Trophoblast cell (in vitro differentiated cells and primary cell): Measurements from ENCODE around the gene EPB41L1.

ENCODE experiments used
- DNase-seq, 2 donors: peaks; one replicate each; pipeline ENCODE4 v3.0.0-alpha.2; 2016
- H2AFZ ChIP-seq: 2 replicates; pipeline ENCODE4 v1.6.1; 2013; ENCODE audit warnings: low read length, moderate library complexity, mild to moderate bottlenecking; ENCODE audit not compliant: insufficient read depth, poor library complexity
- H2AK5ac ChIP-seq: 2 replicates; pipeline ENCODE4 v1.6.1; 2013; ENCODE audit warnings: mild to moderate bottlenecking, low read length
- H2BK120ac ChIP-seq: 2 replicates; pipeline ENCODE4 v1.6.1; 2013; ENCODE audit warnings: low read length, mild to moderate bottlenecking, moderate library complexity; ENCODE audit not compliant: insufficient read depth, poor library complexity
- H2BK12ac ChIP-seq: 2 replicates; pipeline ENCODE4 v1.6.1; 2013; ENCODE audit warnings: mild to moderate bottlenecking, low read length, moderate library complexity
- H2BK5ac ChIP-seq: 2 replicates; pipeline ENCODE4 v1.6.1; 2013; ENCODE audit warnings: low read length, low read depth, moderate library complexity, mild to moderate bottlenecking; ENCODE audit not compliant: poor library complexity
- H3K14ac ChIP-seq: 2 replicates; pipeline ENCODE4 v1.6.1; 2013; ENCODE audit warnings: mild to moderate bottlenecking, low read length
- H3K18ac ChIP-seq: 2 replicates; pipeline ENCODE4 v1.6.1; 2013; ENCODE audit warnings: mild to moderate bottlenecking, low read length
- H3K23ac ChIP-seq: 2 replicates; pipeline ENCODE4 v1.6.1; 2013; ENCODE audit warnings: low read length
- H3K27ac ChIP-seq: 2 replicates; pipeline ENCODE4 v1.5.1; 2013; ENCODE audit warnings: low read depth, mild to moderate bottlenecking, inconsistent platforms, low read length, moderate library complexity
- H3K27me3 ChIP-seq: 2 replicates; pipeline ENCODE4 v1.6.1; 2013; ENCODE audit warnings: inconsistent platforms, mild to moderate bottlenecking, low read length, moderate library complexity; ENCODE audit not compliant: insufficient read depth
- H3K36me3 ChIP-seq, 2 experiments: 1 replicate in 1 of 2; 2 replicates in 1 of 2; pipeline ENCODE4 v1.6.1; 2013; ENCODE audit warnings: low read length in 2 of 2, mild to moderate bottlenecking in 2 of 2, moderate library complexity in 1 of 2; ENCODE audit not compliant: insufficient read depth in 2 of 2, control insufficient read depth in 1 of 2
- H3K4ac ChIP-seq: 2 replicates; pipeline ENCODE4 v1.6.1; 2013; ENCODE audit warnings: low read depth, mild to moderate bottlenecking, low read length, moderate library complexity
- H3K4me1 ChIP-seq, 2 experiments: 1 replicate in 1 of 2; 2 replicates in 1 of 2; pipeline ENCODE4 v1.6.1; 2013; ENCODE audit warnings: low read length in 2 of 2, mild to moderate bottlenecking in 2 of 2, moderate library complexity in 1 of 2; ENCODE audit not compliant: insufficient read depth in 2 of 2, control insufficient read depth in 1 of 2
- H3K4me2 ChIP-seq: 2 replicates; pipeline ENCODE4 v1.6.1; 2013; ENCODE audit warnings: inconsistent platforms, mild to moderate bottlenecking, low read length, moderate library complexity
- H3K4me3 ChIP-seq: 2 replicates; pipeline ENCODE4 v1.5.1; 2013; ENCODE audit warnings: mild to moderate bottlenecking, low read depth, low read length, inconsistent platforms
- H3K79me1 ChIP-seq: one replicate; pipeline ENCODE4 v1.6.1; 2013; ENCODE audit warnings: low read length
- H3K79me2 ChIP-seq: 2 replicates; pipeline ENCODE4 v1.6.1; 2013; ENCODE audit warnings: low read length, mild to moderate bottlenecking; ENCODE audit not compliant: control insufficient read depth, insufficient read depth, poor library complexity
- H3K9ac ChIP-seq: 2 replicates; pipeline ENCODE4 v1.6.1; 2013; ENCODE audit warnings: mild to moderate bottlenecking, low read length
- H3K9me3 ChIP-seq: 2 replicates; pipeline ENCODE4 v1.6.1; 2013; ENCODE audit warnings: low read depth, mild to moderate bottlenecking, control low read depth, inconsistent platforms, low read length; ENCODE audit not compliant: insufficient read depth
- H4K12ac ChIP-seq: 2 replicates; pipeline ENCODE4 v1.6.1; 2013; ENCODE audit warnings: low read depth, mild to moderate bottlenecking, low read length, moderate library complexity
- H4K8ac ChIP-seq: 2 replicates; pipeline ENCODE4 v1.6.1; 2013; ENCODE audit warnings: low read depth, mild to moderate bottlenecking, low read length, moderate library complexity
- H4K91ac ChIP-seq: one replicate; pipeline ENCODE4 v1.6.1; 2013; ENCODE audit warnings: low read depth, mild to moderate bottlenecking, low read length, moderate library complexity
- WGBS: extraction: QIAGEN DNeasy Blood & Tissue Kit; methylation state at CpG from one replicate; pipeline ENCODE4 v1.1.7; 2013; ENCODE audit warnings: missing lambda C conversion rate; ENCODE audit not compliant: insufficient read length, insufficient coverage; ENCODE audit errors: extremely low coverage; 5-methylcytosine and 5-hydroxymethylcytosine counted together

The EPB41L1 gene

DNA sequence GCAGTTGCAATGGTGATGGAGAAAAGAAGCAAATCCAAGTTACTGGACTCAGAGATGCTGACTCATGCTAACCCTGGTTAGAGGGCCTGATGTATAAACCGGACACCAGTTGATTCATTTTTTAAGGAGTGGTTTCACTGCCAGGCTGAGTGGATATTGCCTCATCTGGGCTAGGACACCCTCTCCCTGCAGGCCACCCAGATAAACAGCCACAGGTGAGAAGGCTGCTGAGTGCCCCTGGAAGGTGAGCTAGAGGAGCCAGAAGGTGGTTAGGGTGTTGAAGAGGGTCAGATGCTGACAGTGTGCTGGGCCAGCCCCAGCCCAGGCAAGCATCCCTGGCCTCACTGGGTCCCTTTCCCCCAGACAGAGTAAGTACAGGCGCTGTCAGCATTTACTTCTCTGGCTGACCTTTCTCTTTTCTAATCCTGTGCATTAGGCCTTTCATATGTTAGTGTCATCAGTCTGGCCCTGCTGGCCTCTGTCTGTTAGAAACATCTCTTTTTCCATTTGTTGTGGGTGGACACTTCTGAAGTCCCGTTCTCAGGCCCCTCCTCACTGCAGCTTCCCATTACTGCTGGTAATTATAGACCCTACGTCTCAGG lies 13.5 kb downstream of the EPB41L1 start:
- H4K91ac ChIP-seq, result no peak overlapping the region
- no peak overlapping the region for H3K4me3 ChIP-seq

DNA sequence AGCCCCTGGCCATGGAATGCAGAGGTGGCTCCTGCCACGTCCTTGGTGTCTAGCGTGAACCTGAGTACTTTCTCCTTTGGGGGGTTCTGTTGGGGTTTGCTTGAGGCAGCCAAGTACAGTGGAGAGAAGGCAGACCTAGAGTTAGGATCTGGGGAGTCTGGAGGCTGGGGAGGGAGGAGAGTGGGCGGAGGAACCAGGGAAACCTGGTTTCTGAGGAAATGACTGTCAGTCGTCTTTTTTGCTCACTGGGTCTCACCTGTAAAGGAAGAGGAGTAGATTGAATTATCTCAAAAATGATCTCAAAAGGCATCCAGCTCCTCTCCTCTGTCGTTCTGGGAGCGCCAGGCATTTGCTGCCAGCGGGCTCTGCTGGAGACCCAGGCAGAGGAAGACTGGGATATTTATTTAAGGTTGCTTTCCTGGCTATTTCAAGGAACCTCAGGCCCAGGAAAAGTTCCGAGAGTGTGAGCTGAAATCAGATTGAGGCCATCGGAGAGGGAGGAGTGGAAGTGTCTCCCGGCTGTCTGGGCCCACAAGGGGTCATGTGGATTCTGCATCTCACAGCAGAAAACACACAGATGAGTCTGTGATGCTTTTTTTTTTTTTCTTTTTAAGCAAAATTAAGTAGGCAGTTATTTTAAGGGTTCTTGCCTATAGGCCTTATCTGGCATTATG lies 16.1 kb downstream of the EPB41L1 start:
- H4K91ac ChIP-seq, result no peak overlapping the region
- no peak overlapping the region for H4K12ac ChIP-seq
- H3K79me2 ChIP-seq, result no peaks in the 10 kb centered on the region
- no peak overlapping the region for H3K18ac ChIP-seq
- no peak overlapping the region for H3K27ac ChIP-seq
- no peak overlapping the region for H2BK120ac ChIP-seq
- peak in 1 of 2 donors; percentile 68 for DNase-seq
- no peak overlapping the region for H3K4me3 ChIP-seq
- no CpG with 5 or more reads among the region's 10 CpGs for WGBS
- H3K79me1 ChIP-seq, result no peaks in the 10 kb centered on the region
- no peak overlapping the region for H3K14ac ChIP-seq
- no peak overlapping the region for H3K23ac ChIP-seq
- H3K9ac ChIP-seq, result no peak overlapping the region
- no peak overlapping the region for H4K8ac ChIP-seq
- H3K9me3 ChIP-seq, result no peaks in the 10 kb centered on the region
- H2AFZ ChIP-seq, result no peak overlapping the region
- peaks cover 6 to 7% of the 10 kb centered on the region in 2 experiments for H3K4me1 ChIP-seq
- no peaks in the 10 kb centered on the region for H3K27me3 ChIP-seq
- H3K4me2 ChIP-seq, result no peak overlapping the region
- no peak overlapping the region for H2BK5ac ChIP-seq
- no peak overlapping the region for H3K4ac ChIP-seq
- H2AK5ac ChIP-seq, result no peak overlapping the region
- no peak overlapping the region for H2BK12ac ChIP-seq
- H3K36me3 ChIP-seq, result no peaks in the 10 kb centered on the region

More for the DNA sequence above, 13.5 kb downstream of the EPB41L1 start:
- no peak overlapping the region for H2AK5ac ChIP-seq
- H3K23ac ChIP-seq, result no peak overlapping the region
- H3K27me3 ChIP-seq, result no peaks in the 10 kb centered on the region
- no peak overlapping the region for H3K14ac ChIP-seq
- no peak overlapping the region for H3K4me2 ChIP-seq
- no peaks in the 10 kb centered on the region for H3K79me2 ChIP-seq
- H2BK5ac ChIP-seq, result no peak overlapping the region
- H3K27ac ChIP-seq, result no peak overlapping the region
- no peaks in the 10 kb centered on the region for H3K79me1 ChIP-seq
- no peak overlapping the region for H2BK12ac ChIP-seq
- no CpG with 5 or more reads among the region's 4 CpGs for WGBS
- no peak overlapping the region for H2BK120ac ChIP-seq
- H3K36me3 ChIP-seq, result no peaks in the 10 kb centered on the region
- H3K18ac ChIP-seq, result no peak overlapping the region
- DNase-seq, result no peak
- H4K8ac ChIP-seq, result no peak overlapping the region
- no peak overlapping the region for H4K12ac ChIP-seq
- no peaks in the 10 kb centered on the region for H3K4me1 ChIP-seq
- H3K4ac ChIP-seq, result no peak overlapping the region
- H3K9ac ChIP-seq, result no peak overlapping the region
- H2AFZ ChIP-seq, result no peak overlapping the region
- no peaks in the 10 kb centered on the region for H3K9me3 ChIP-seq

DNA sequence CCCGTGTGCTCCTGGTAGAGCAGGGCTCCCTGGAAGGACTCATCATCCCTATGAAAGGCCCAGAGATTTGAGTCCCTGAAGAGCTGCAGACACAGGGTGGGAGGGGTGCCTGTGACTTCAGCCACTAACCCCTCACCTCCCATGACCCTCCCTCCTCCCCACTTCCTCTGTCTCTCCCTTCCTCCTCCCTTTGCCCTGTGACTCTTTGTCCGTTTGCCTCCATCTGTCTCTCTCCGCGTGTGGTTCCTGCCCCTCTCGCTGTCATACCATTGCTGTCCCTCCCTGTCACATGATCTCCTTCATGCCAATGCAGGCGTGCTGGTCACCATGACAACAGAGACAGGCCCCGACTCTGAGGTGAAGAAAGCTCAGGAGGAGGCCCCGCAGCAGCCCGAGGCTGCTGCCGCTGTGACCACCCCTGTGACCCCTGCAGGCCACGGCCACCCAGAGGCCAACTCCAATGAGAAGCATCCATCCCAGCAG lies 19.0 kb downstream of the EPB41L1 start:
- H3K9me3 ChIP-seq, result no peaks in the 10 kb centered on the region
- no peak overlapping the region for H4K12ac ChIP-seq
- no CpG with 5 or more reads among the region's 11 CpGs for WGBS
- no peak overlapping the region for H3K14ac ChIP-seq
- H4K8ac ChIP-seq, result no peak overlapping the region
- H4K91ac ChIP-seq, result no peak overlapping the region
- no peak overlapping the region for H3K23ac ChIP-seq
- H2BK120ac ChIP-seq, result no peak overlapping the region
- H3K27me3 ChIP-seq, result no peaks in the 10 kb centered on the region
- no peaks in the 10 kb centered on the region for H3K36me3 ChIP-seq
- peaks cover 6 to 7% of the 10 kb centered on the region in 2 experiments for H3K4me1 ChIP-seq
- no peak overlapping the region for H2AFZ ChIP-seq
- peak; percentile 21 to 36 for DNase-seq
- no peak overlapping the region for H3K4ac ChIP-seq
- H3K4me3 ChIP-seq, result no peak overlapping the region
- H3K79me2 ChIP-seq, result no peaks in the 10 kb centered on the region
- no peak overlapping the region for H3K18ac ChIP-seq
- no peak overlapping the region for H2BK12ac ChIP-seq
- no peak overlapping the region for H3K9ac ChIP-seq
- H3K27ac ChIP-seq, result no peak overlapping the region
- H2BK5ac ChIP-seq, result no peak overlapping the region
- H3K4me2 ChIP-seq, result peak overlapping the region; percentile 27
- no peak overlapping the region for H2AK5ac ChIP-seq
- H3K79me1 ChIP-seq, result no peaks in the 10 kb centered on the region

DNA sequence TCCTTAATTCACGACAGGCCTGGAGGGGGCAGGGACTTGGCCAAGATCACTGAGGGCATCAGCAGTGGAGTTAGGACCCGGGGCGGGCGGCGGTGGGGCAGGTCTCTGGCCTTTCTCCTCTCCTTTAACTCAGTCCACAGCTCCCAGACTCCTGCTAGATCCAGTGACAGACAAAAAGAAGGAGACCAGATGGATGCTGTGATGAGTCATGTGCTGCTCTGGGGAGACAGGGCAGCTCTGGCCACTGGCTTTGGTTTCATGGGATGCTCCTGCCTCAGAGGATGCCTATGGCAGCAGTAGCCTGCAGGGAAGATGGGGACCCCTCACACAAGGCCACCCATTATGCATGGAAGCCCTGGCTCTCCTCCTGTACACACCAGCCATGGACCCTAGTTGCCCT lies 20.5 kb downstream of the EPB41L1 start:
- H2BK120ac ChIP-seq, result no peak overlapping the region
- no peak for DNase-seq
- no peak overlapping the region for H4K8ac ChIP-seq
- H2BK12ac ChIP-seq, result no peak overlapping the region
- H3K36me3 ChIP-seq, result no peaks in the 10 kb centered on the region
- no peak overlapping the region for H3K4ac ChIP-seq
- H3K9me3 ChIP-seq, result no peaks in the 10 kb centered on the region
- no peaks in the 10 kb centered on the region for H3K27me3 ChIP-seq
- H3K79me2 ChIP-seq, result no peaks in the 10 kb centered on the region
- no peak overlapping the region for H3K18ac ChIP-seq
- no peak overlapping the region for H3K14ac ChIP-seq
- H4K12ac ChIP-seq, result no peak overlapping the region
- no peak overlapping the region for H3K9ac ChIP-seq
- H4K91ac ChIP-seq, result no peak overlapping the region
- WGBS, result no CpG with 5 or more reads among the region's 5 CpGs
- no peak overlapping the region for H3K4me2 ChIP-seq
- peak overlapping the region; percentile 43 for H3K4me3 ChIP-seq
- H3K4me1 ChIP-seq, result peaks cover 6 to 7% of the 10 kb centered on the region in 2 experiments
- H2AFZ ChIP-seq, result no peak overlapping the region
- no peaks in the 10 kb centered on the region for H3K79me1 ChIP-seq
- no peak overlapping the region for H3K27ac ChIP-seq
- no peak overlapping the region for H3K23ac ChIP-seq
- no peak overlapping the region for H2BK5ac ChIP-seq
- no peak overlapping the region for H2AK5ac ChIP-seq
